ENCODE results near the gene HOXB3. TPM values are rescaled to one million over a fixed set of nuclear protein-coding genes. Genes with fewer than 3 reads are reported as not detected.
A peak's percentile ranks its signal among the peaks of the same experiment; 100 is the strongest.

The HOXB3 gene
- polyA plus RNA-seq, 1 experiment, result 33.0 TPM

DNA sequence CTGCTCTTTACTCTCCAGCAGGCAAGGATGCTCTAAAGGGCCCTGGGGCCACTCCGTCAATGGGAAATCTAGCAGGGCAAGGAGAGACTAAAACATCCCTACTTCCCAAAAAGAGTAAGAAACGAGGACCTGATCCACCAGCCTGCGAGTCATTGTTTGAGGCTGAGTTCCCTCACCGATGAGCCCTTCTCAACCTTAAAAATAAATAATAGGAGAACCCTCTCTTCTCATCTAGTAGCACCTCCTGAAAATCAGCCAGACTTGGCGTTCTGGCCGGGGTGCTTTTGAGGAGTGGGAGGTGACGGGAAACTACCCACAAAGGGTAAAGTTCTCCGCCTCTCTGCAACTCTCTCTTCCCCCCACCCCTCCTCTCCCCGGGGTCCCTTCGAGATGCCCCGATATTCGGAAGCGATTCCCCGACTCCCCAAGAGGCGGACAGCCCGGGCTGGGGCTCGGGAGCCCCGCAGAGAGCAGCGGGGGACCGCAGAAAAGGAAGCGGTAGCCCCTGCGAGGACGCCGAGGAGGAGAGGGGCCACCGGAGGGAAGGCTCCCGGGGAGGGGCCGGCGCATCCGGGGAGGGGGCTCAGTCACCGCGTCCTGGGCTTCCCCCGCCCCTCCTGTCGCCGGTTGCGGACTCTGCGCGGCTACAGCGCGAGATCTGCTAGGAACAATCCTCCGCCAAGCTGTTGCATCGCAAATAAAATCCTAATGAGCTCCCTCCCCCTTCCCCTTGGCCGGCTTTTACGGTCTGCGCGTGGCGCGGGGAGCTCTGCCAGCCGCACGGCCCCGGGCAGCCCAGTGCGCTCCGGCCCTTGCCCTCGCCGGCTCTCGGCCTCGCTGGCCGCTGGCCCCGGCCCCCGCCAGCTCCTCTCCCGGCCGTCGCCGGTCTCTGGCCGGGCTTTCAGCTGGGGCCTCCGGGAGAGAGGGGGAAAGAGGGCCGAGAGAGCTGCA, 34.8 kb upstream of the HOXB3 start:
- ChIA-PET CTCF (interaction anchor here (1.2 to 2.0 kb wide), 3 partner anchors 11 to 317 kb away, joined by 5 to 11 read pairs (median 5); no protein-coding TSS in a partner anchor), POLR2A (no interaction called here)
- TF ChIP-seq, protein P1, sequence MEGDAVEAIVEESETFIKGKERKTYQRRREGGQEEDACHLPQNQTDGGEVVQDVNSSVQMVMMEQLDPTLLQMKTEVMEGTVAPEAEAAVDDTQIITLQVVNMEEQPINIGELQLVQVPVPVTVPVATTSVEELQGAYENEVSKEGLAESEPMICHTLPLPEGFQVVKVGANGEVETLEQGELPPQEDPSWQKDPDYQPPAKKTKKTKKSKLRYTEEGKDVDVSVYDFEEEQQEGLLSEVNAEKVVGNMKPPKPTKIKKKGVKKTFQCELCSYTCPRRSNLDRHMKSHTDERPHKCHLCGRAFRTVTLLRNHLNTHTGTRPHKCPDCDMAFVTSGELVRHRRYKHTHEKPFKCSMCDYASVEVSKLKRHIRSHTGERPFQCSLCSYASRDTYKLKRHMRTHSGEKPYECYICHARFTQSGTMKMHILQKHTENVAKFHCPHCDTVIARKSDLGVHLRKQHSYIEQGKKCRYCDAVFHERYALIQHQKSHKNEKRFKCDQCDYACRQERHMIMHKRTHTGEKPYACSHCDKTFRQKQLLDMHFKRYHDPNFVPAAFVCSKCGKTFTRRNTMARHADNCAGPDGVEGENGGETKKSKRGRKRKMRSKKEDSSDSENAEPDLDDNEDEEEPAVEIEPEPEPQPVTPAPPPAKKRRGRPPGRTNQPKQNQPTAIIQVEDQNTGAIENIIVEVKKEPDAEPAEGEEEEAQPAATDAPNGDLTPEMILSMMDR (IDR thresholded peaks at IDR 0.05; ENCODE audit: low read depth, low read length), result no peak
- Histone ChIP-seq H3K27me3 (ENCODE audit: control insufficient read depth, insufficient read depth, low read length) (peaks cover 98% of the 10 kb centered on the region), H3K27ac (ENCODE audit: low read depth, low read length) (no peak overlapping the region), H3K9me3 (ENCODE audit: control insufficient read depth, insufficient read depth, low read length) (peaks cover 10% of the 10 kb centered on the region; the same call in 1 of the 2 replicates), H3K4me3 (ENCODE audit: low read depth, low read length) (peak overlapping the region; percentile 22; the same call in 1 of the 2 replicates)
- DNase-seq (ENCODE audit: low read depth, low spot score), result no peak

DNA sequence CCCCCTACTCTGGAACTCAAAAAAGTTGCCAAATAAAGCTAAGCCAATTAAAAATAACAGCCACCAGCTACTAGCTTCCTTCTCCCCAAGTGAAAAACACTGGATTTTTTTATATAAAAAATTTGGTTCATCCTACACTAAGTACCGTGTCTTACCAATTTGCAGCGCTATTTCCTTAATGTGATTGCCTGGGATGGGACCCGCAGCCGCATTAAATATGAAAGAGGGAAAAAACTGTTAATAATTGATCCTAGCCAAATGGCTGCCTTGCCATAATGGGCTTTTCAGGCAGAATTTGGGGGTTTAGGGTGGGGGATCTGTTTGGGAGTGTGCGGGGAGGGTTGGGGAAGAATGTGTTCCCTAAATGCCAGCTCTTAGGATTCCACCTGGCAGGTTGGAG, 34.1 kb upstream of the HOXB3 start:
- DNase-seq (ENCODE audit: low read depth, low spot score), result no peak

DNA sequence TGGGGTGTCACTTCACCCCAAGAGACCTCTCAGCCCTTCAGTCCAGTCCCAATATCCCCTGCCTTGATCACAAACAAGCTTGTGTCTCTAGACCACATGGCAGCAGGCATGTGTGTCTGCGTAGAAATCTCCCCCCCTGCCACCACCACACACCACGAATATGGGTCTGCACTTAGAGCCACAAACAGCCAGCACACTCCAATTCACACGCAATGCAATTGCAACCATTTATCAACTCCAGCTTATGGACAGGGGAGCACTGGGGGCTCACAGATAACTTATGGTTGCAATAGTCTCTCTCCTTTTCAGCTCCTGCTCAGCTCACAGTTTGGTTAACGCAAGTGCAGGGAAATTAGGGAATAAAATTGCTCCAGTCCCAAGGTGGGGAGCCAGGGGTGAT, 33.5 kb upstream of the HOXB3 start:
- TF ChIP-seq, protein P1 (IDR thresholded peaks at IDR 0.05; ENCODE audit: low read depth, low read length), result no peak
- peaks cover 98% of the 10 kb centered on the region for H3K27me3 ChIP-seq (ENCODE audit: control insufficient read depth, insufficient read depth, low read length)
- no peak overlapping the region for H3K27ac ChIP-seq (ENCODE audit: low read depth, low read length)
- H3K4me3 ChIP-seq (ENCODE audit: low read depth, low read length), result no peak overlapping the region
- DNase-seq (ENCODE audit: low read depth, low spot score), result no peak
- H3K9me3 ChIP-seq (ENCODE audit: control insufficient read depth, insufficient read depth, low read length), result peaks cover 6% of the 10 kb centered on the region; the same call in 1 of the 2 replicates
- CTCF ChIA-PET, result interaction anchor here (0.7 to 1.7 kb wide), 4 partner anchors 13 to 316 kb away, joined by 3 to 6 read pairs (median 4); no protein-coding TSS in a partner anchor
- POLR2A ChIA-PET, result no interaction called here

More for the DNA sequence above, 34.1 kb upstream of the HOXB3 start:
- Histone ChIP-seq H3K9me3 (ENCODE audit: control insufficient read depth, insufficient read depth, low read length) (peaks cover 6% of the 10 kb centered on the region; the same call in 1 of the 2 replicates), H3K27me3 (ENCODE audit: control insufficient read depth, insufficient read depth, low read length) (peaks cover 98% of the 10 kb centered on the region), H3K4me3 (ENCODE audit: low read depth, low read length) (no peak overlapping the region), H3K27ac (ENCODE audit: low read depth, low read length) (no peak overlapping the region)
- POLR2A ChIA-PET, result no interaction called here
- TF ChIP-seq, protein P1 (IDR thresholded peaks at IDR 0.05; ENCODE audit: low read depth, low read length), result no peak
- CTCF ChIA-PET, result interaction anchor here (1.3 to 1.7 kb wide), 2 partner anchors 13 to 272 kb away, joined by 4 to 6 read pairs; no protein-coding TSS in a partner anchor

DNA sequence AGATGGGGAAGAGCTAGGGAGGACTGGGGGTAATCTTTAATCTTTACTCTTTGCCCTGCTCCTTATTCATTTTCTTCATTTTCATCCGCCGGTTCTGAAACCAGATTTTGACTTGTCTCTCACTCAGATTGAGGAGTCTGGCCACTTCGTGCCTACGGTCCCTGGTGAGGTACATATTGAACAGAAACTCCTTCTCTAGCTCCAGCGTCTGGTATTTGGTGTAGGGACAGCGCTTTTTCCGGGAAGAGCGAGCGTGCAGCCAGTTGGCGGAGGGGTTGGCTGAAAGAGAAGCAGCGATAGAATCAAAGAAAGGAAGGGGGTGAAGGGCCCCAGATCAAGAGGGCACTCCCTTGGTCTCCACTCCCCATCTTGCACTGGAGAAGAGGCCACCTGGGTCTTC, 32.8 kb upstream of the HOXB3 start:
- Histone ChIP-seq H3K9me3 (ENCODE audit: control insufficient read depth, insufficient read depth, low read length) (peaks cover 6% of the 10 kb centered on the region; the same call in 1 of the 2 replicates), H3K27ac (ENCODE audit: low read depth, low read length) (no peak overlapping the region), H3K4me3 (ENCODE audit: low read depth, low read length) (no peak overlapping the region), H3K27me3 (ENCODE audit: control insufficient read depth, insufficient read depth, low read length) (peaks cover 95% of the 10 kb centered on the region)
- CTCF ChIA-PET, result interaction anchor here (0.7 to 2.9 kb wide), 7 partner anchors 14 to 315 kb away, joined by 3 to 10 read pairs (median 4); no protein-coding TSS in a partner anchor
- DNase-seq (ENCODE audit: low read depth, low spot score), result no peak
- TF ChIP-seq, protein P1 (IDR thresholded peaks at IDR 0.05; ENCODE audit: low read depth, low read length), result no peak
- POLR2A ChIA-PET, result no interaction called here

Measured in AG04450 (cell line).